ENCODE measurements around the gene KRT82. TPM values are rescaled to one million over a fixed set of nuclear protein-coding genes. Genes with fewer than 3 reads are reported as not detected.
A peak's percentile ranks its signal among the peaks of the same experiment; 100 is the strongest.

The KRT82 gene
- total RNA-seq, 1 experiment from 2014 or later = not detected

DNA sequence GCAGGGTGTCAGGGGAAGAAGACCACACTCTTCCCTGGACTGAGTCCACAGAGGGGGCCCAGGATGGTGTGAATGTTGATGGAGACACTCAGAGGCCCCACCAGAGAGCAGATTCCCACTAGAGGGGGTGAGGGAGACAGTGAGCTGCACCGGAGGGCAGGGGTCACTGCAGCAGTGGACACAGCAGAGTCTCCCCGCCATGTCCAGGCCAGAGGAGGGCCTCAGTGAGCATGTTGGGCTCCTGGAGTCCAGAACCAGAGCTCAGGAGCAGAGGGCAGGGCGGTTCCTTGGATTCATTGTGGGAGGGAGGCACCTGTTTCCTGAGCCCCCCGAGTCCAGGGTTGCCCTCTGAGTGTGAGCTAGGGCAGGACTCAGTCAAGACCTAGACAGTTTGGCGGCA, 1.8 kb upstream of the KRT82 start:
- Histone ChIP-seq H3K4me3 (no peak overlapping the region), H3K9me3 (replicated peaks) (no peaks in the 10 kb centered on the region), H3K36me3 (no peaks in the 10 kb centered on the region), H3K27me3 (no peaks in the 10 kb centered on the region), H3K27ac (no peak overlapping the region), H3K4me1 (no peaks in the 10 kb centered on the region)
- DNase-seq = no peak

DNA sequence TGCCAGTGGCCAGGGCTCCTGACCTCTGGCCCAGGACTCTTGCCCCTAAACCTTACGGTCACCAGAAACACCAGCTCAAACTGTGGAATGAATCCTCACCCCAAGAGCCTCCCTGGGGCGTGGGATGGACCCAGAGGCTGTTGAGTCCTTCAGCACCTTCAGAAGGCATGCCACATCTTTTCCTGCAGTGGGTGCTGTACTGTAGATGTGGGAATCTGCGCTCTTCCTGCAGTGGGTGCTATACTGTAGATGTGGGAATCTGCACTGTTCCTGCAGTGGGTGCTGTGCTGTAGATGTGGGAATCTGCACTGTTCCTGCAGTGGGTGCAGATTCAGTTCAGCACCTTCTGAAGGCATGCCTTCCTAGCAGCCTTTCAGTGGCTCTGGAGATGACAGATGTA, 1.2 kb downstream of the KRT82 start:
- Histone ChIP-seq H3K27ac (no peak overlapping the region), H3K9me3 (replicated peaks) (no peaks in the 10 kb centered on the region), H3K4me1 (no peaks in the 10 kb centered on the region), H3K36me3 (no peaks in the 10 kb centered on the region), H3K4me3 (no peak overlapping the region), H3K27me3 (peaks cover 4% of the 10 kb centered on the region; the same call in 1 of the 2 replicates)
- DNase-seq = no peak

DNA sequence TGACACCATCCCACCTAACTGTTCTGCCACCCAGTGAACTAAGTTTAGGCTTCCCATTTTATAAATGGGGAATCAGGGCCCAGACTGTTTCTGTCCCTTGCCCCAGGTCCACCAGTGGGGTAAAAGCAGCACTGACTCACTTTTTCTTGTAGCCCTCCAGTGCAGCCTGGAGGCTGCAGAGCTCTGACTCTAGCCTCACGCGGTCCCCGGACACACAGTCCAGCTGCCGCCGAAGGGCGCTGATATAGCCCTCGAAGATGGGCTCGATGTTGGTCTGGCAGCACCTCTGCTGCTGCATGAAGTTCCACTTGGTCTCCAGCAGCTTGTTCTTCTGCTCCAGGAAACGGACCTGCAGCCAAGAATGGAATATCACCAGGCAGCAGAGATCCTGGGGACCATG, 2.6 kb downstream of the KRT82 start:
- Histone ChIP-seq H3K36me3 (no peaks in the 10 kb centered on the region), H3K4me1 (no peaks in the 10 kb centered on the region)

DNA sequence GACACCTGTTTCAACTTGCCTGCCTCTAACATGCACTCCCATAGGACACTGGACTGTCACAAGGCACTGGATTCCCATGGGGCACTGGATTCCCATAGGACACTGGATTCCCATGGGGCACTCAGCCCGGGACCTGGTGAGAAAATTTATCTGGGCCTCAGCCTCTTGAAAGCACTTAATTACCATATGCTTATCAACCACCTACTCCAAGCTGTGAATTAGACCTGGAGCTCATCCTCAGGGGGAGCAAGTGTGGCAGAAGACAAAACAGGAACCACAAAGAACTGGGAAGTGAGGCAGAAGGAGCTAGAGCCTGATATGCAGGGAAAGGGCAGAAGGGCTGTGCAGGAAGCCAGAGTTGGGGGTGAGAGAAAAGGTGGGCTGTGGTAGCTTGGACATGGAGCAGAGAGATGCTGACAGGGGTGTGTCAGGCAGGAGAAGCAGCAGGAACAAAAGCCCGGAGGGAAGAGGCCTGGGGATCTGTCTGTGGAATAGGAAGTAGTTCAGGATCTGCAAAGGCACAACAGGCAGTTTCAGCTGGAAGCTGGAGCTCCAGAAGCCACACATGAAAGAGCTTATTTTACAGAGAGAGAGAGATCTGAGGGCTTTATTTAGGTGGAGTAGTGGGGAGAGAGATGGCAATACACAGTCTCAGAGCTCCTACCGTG, 3.1 kb downstream of the KRT82 start:
- H3K9me3 ChIP-seq (replicated peaks) = no peaks in the 10 kb centered on the region
- no peak overlapping the region for H3K27ac ChIP-seq
- H3K4me1 ChIP-seq = no peaks in the 10 kb centered on the region
- no peaks in the 10 kb centered on the region for H3K36me3 ChIP-seq
- H3K4me3 ChIP-seq = no peak overlapping the region
- no peak for DNase-seq
- peaks cover 4% of the 10 kb centered on the region; the same call in 1 of the 2 replicates for H3K27me3 ChIP-seq

More for the DNA sequence above, 2.6 kb downstream of the KRT82 start:
- H3K9me3 ChIP-seq (replicated peaks) = no peaks in the 10 kb centered on the region
- no peak for DNase-seq
- H3K4me3 ChIP-seq = no peak overlapping the region
- H3K27me3 ChIP-seq = peaks cover 4% of the 10 kb centered on the region; the same call in 1 of the 2 replicates
- no peak overlapping the region for H3K27ac ChIP-seq

- no peak overlapping the region for H3K4me3 ChIP-seq
- DNase-seq = no peak
- H3K9me3 ChIP-seq (replicated peaks) = no peaks in the 10 kb centered on the region
Observed at GRCh38 chr12:52402377-52402776, 3.8 kb downstream of the KRT82 start.

DNA sequence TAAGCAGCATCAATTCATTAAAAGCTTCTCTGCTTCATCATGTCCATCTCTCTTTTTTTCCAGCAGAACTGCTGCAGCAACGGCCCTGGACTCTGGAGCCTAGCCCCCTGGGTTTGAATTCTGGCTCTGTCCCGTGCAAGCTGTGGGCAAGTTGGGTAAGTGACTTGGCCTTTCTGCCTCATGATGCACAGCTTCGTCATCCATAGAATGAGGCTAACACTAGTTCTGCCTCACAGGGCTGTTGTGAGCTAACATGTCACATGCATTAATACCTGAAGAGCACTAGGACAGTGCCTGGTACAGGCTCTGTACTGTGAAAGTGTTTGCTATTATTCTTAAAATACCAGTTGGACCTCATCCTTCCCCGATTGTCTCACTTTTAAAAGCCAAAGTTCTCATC, 4.2 kb downstream of the KRT82 start:
- H3K4me3 ChIP-seq = no peak overlapping the region
- no peak for DNase-seq
- no peaks in the 10 kb centered on the region for H3K9me3 ChIP-seq (replicated peaks)
- H3K27ac ChIP-seq = no peak overlapping the region
- H3K36me3 ChIP-seq = no peaks in the 10 kb centered on the region
- peaks cover 10% of the 10 kb centered on the region; the same call in 1 of the 2 replicates for H3K27me3 ChIP-seq
- no peaks in the 10 kb centered on the region for H3K4me1 ChIP-seq

More at GRCh38 chr12:52402377-52402776, 3.8 kb downstream of the KRT82 start:
- H3K36me3 ChIP-seq = no peaks in the 10 kb centered on the region
- H3K27me3 ChIP-seq = peaks cover 6% of the 10 kb centered on the region; the same call in 1 of the 2 replicates
- no peak overlapping the region for H3K27ac ChIP-seq
- H3K4me1 ChIP-seq = no peaks in the 10 kb centered on the region

- no peaks in the 10 kb centered on the region for H3K4me1 ChIP-seq
Observed at GRCh38 chr12:52401526-52401925, 4.6 kb downstream of the KRT82 start.

DNA sequence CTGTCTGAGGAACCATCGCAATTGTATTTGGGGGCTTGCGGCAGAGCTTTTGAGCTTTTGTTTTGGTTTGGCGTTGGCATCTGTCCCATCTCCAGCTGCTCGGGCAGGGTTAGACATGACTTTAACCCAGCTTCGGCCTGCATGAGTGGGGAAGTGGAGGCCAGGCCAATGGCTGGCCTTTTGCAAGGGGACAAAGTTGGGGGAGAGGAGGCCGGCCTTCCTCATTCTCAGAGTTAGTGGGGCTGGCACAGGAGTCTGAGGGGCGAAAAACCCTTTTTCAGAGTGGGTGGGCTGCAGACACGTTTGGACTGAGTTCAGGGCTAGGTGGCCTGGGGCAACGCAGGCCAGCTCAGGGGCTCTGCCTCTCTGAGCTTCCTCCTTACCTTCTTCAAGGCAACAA, 5.2 kb downstream of the KRT82 start:
- Histone ChIP-seq H3K27ac (no peak overlapping the region), H3K27me3 (peaks cover 11% of the 10 kb centered on the region; the same call in 1 of the 2 replicates), H3K9me3 (replicated peaks) (no peaks in the 10 kb centered on the region), H3K4me1 (no peaks in the 10 kb centered on the region), H3K36me3 (no peaks in the 10 kb centered on the region), H3K4me3 (no peak overlapping the region)
- DNase-seq = no peak

More at GRCh38 chr12:52401526-52401925, 4.6 kb downstream of the KRT82 start:
- no peak for DNase-seq
- Histone ChIP-seq H3K36me3 (no peaks in the 10 kb centered on the region), H3K9me3 (replicated peaks) (no peaks in the 10 kb centered on the region), H3K27me3 (peaks cover 10% of the 10 kb centered on the region; the same call in 1 of the 2 replicates), H3K4me3 (no peak overlapping the region), H3K27ac (no peak overlapping the region)

- no peaks in the 10 kb centered on the region for H3K36me3 ChIP-seq
Observed at GRCh38 chr12:52399756-52400155, 6.4 kb downstream of the KRT82 start.

DNA sequence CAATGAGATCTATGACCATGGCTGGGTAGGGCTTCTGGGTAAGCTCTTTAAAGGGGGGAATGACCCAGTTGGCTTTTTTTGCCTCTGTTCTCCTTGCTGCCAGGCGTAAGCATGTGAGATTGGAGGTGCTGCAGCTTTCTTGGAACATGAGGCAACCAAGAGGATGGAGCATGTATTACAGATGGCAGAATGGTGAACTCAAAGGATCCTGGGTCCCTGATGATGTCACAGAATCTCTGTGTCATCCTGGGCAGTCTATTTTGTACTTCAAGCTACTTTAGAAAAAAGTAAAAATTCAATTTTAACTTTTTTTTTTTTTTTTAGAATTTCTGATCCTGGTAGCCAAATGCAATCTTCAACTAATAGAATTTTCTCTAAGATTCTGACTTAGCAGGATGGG, 8.0 kb downstream of the KRT82 start:
- no peak for DNase-seq
- H3K4me3 ChIP-seq = no peak overlapping the region

More at GRCh38 chr12:52399756-52400155, 6.4 kb downstream of the KRT82 start:
- Histone ChIP-seq H3K27me3 (peaks cover 15% of the 10 kb centered on the region; the same call in 1 of the 2 replicates), H3K9me3 (replicated peaks) (no peaks in the 10 kb centered on the region), H3K4me1 (no peaks in the 10 kb centered on the region), H3K27ac (no peak overlapping the region), H3K4me3 (no peak overlapping the region)
- no peak for DNase-seq

DNA sequence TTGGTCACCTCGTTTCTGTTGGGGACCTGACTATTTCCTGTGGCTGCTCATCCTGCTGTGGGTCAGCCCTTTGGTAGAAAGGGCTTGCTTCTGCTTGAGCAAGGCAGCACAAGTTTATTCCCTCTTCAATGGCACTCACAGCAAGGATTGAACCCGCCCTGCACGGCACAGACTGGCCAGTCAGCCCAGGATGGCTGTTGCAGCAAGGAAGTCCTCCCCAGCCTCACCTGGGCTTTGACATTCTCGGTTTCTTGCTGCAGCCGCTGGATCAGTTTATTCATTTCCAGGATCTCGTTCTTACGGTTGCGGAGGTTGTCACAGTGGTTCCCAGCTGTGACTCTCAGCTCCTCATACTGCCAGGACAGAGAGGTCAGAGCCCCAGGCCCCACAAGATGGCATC, 9.5 kb downstream of the KRT82 start:
- Histone ChIP-seq H3K4me3 (no peak overlapping the region), H3K9me3 (replicated peaks) (no peaks in the 10 kb centered on the region), H3K27ac (no peak overlapping the region), H3K36me3 (no peaks in the 10 kb centered on the region), H3K27me3 (peaks cover 12% of the 10 kb centered on the region), H3K4me1 (no peaks in the 10 kb centered on the region)
- no peak for DNase-seq

More for the DNA sequence above, 8.0 kb downstream of the KRT82 start:
- no peak overlapping the region for H3K27ac ChIP-seq
- peaks cover 15% of the 10 kb centered on the region; the same call in 1 of the 2 replicates for H3K27me3 ChIP-seq
- no peaks in the 10 kb centered on the region for H3K36me3 ChIP-seq
- H3K9me3 ChIP-seq (replicated peaks) = no peaks in the 10 kb centered on the region
- H3K4me1 ChIP-seq = no peaks in the 10 kb centered on the region

DNA sequence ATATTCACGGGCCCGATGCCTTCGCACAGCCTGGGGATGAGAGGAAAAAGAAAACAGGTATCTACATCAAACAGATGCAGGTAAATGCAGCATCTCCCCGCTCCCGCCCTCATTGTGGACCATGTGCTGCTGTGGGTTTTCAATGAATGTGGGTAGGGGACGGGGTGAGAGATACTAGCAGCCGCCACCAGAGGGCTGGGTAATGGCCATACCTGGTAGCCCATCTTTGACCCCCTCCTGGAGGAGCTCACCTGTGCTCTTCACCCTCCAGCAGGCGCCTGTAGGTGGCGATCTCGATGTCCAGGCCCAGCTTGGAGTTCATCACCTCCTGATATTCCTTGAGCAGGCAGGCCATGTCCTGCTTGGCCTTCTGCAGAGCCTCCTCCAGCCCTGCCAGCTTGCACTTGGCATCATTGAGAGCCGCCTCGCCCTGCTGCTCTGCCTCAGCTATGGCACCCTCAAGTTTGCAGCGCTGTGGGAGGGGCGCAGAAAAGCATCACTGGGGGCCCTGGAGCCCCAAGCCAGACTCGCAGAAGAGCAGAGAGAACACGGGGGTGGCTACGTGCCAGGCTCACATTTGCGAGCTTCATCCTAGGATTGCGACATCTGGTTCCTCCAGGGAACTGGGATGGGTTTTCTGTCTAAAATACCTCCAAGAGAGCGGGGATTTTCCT, 10.2 kb downstream of the KRT82 start:
- no peak for DNase-seq
- no peaks in the 10 kb centered on the region for H3K9me3 ChIP-seq (replicated peaks)

GRCh38 chr12:52394836-52395405, 11.2 kb downstream of the KRT82 start:
- H3K4me1 ChIP-seq = no peaks in the 10 kb centered on the region
- H3K9me3 ChIP-seq (replicated peaks) = no peaks in the 10 kb centered on the region
- DNase-seq = no peak
- no peak overlapping the region for H3K4me3 ChIP-seq
- H3K27me3 ChIP-seq = peaks cover 16% of the 10 kb centered on the region
- no peak overlapping the region for H3K27ac ChIP-seq
- H3K36me3 ChIP-seq = no peaks in the 10 kb centered on the region

More for the DNA sequence above, 10.2 kb downstream of the KRT82 start:
- Histone ChIP-seq H3K4me1 (no peaks in the 10 kb centered on the region), H3K4me3 (no peak overlapping the region), H3K27me3 (peaks cover 16% of the 10 kb centered on the region), H3K27ac (no peak overlapping the region), H3K36me3 (no peaks in the 10 kb centered on the region)

DNA sequence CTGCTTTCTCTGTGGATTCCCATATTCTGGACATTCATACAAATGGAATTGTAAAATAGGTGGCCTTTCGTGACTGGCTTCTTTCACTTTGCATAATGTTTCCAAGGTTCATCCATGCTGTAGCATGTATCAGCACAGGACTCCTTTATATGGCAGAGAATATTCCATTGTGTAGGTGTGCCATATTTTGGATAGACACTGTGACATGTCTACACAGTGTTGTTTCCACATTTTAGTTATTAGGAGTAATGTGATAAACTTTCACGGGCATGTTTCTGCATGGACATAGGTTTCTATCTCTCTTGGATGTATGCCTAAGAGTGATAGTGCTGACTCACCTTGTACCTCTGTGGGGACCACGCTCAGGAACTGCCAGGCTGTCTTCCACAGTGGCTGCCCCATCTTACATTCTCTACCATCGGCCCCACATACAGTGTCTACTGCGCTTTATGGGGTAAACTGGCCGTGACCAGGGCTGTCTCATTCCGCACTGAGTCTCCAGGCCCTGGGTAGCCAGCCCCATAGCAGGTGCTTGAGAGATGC, 13.6 kb downstream of the KRT82 start:
- peaks cover 16% of the 10 kb centered on the region for H3K27me3 ChIP-seq
- no peak overlapping the region for H3K27ac ChIP-seq
- no peak for DNase-seq
- no peaks in the 10 kb centered on the region for H3K4me1 ChIP-seq
- H3K4me3 ChIP-seq = no peak overlapping the region
- H3K36me3 ChIP-seq = no peaks in the 10 kb centered on the region
- H3K9me3 ChIP-seq (replicated peaks) = no peaks in the 10 kb centered on the region

GRCh38 chr12:52391618-52392002, 14.5 kb downstream of the KRT82 start:
- Histone ChIP-seq H3K4me3 (no peak overlapping the region), H3K4me1 (no peaks in the 10 kb centered on the region), H3K36me3 (no peaks in the 10 kb centered on the region), H3K9me3 (replicated peaks) (no peaks in the 10 kb centered on the region), H3K27ac (no peak overlapping the region), H3K27me3 (peaks cover 11% of the 10 kb centered on the region)
- peak; percentile 37 to 45 for DNase-seq
